Measurements from ENCODE around the gene RFXAP. TPM values are rescaled to one million over a fixed set of nuclear protein-coding genes. Genes with fewer than 3 reads are reported as not detected.

Gene RFXAP
- polyA plus RNA-seq, 1 donor (not counting 4 experiments of a cell fraction or from before 2014, with no cell fraction given) = 2.8 TPM

- no peak overlapping the region for H3K27ac ChIP-seq (ENCODE audit: control insufficient read depth, insufficient read depth, low read length)
- no peaks in the 10 kb centered on the region for H4K20me1 ChIP-seq (ENCODE audit: control insufficient read depth, extremely low read depth, insufficient read depth, low read length)
- H2AFZ ChIP-seq (ENCODE audit: control insufficient read depth, low read length) = peak overlapping the region; percentile 90
- peak overlapping the region; percentile 97 for H3K4me2 ChIP-seq (ENCODE audit: control insufficient read depth, extremely low read depth, insufficient read depth, low read depth, low read length)
- TF ChIP-seq CTCF (optimal IDR thresholded peaks at IDR 0.05 in 1 of 3, IDR thresholded peaks at IDR 0.05 in 1 of 3, conservative IDR thresholded peaks at IDR 0.05 in 1 of 3; ENCODE audit: extremely low read depth in 1 of 3, insufficient read depth in 2 of 3, low read length in 3 of 3) (no peak), EZH2 (IDR thresholded peaks at IDR 0.05; ENCODE audit: low read length) (no peak)
- peak overlapping the region; percentile 71 for H3K9ac ChIP-seq (ENCODE audit: control insufficient read depth, extremely low read depth, insufficient read depth, low read length)
- peaks cover 18% of the 10 kb centered on the region for H3K79me2 ChIP-seq (ENCODE audit: control insufficient read depth, insufficient read depth, low read length)
- no peaks in the 10 kb centered on the region for H3K36me3 ChIP-seq (ENCODE audit: control insufficient read depth in 2 of 2, extremely low read depth in 1 of 2, insufficient read depth in 2 of 2, low read length in 2 of 2)
- dilution Hi-C loops (cut with MboI; ENCODE audit: extremely low pct_ligation_motif_present, low sequenced_read_pairs) = no loop called here
- DNase-seq (ENCODE audit: low read depth, low spot score) (no peak), FAIRE-seq (no peak)
- no peaks in the 10 kb centered on the region for H3K9me1 ChIP-seq (ENCODE audit: control insufficient read depth, extremely low read depth, insufficient read depth, low read length)
- peaks cover 18% of the 10 kb centered on the region for H3K4me1 ChIP-seq (ENCODE audit: control insufficient read depth, extremely low read depth, insufficient read depth, low read length)
- H3K9me3 ChIP-seq (ENCODE audit: control insufficient read depth, low read depth, low read length) = no peaks in the 10 kb centered on the region
- H3K4me3 ChIP-seq (ENCODE audit: control insufficient read depth in 2 of 3, extremely low read depth in 1 of 3, insufficient read depth in 2 of 3, low read depth in 1 of 3, low read length in 3 of 3) = peak overlapping the region; percentile 53 to 95 (median 69)
- H3K27me3 ChIP-seq (ENCODE audit: control insufficient read depth, extremely low read depth, insufficient read depth, low read length) = peaks cover 5% of the 10 kb centered on the region
Measured at GRCh38 chr13:36817996-36818803, 822 bp upstream of the RFXAP start.

GRCh38 chr13:36819739-36820090 lies 693 bp downstream of the RFXAP start:
- peak overlapping the region; percentile 53 to 95 (median 69) for H3K4me3 ChIP-seq (ENCODE audit: control insufficient read depth in 2 of 3, extremely low read depth in 1 of 3, insufficient read depth in 2 of 3, low read depth in 1 of 3, low read length in 3 of 3)
- peak overlapping the region; percentile 90 for H2AFZ ChIP-seq (ENCODE audit: control insufficient read depth, low read length)
- no peak overlapping the region for H3K27ac ChIP-seq (ENCODE audit: control insufficient read depth, insufficient read depth, low read length)
- dilution Hi-C loops (cut with MboI; ENCODE audit: extremely low pct_ligation_motif_present, low sequenced_read_pairs) = no loop called here
- H3K79me2 ChIP-seq (ENCODE audit: control insufficient read depth, insufficient read depth, low read length) = peaks cover 18% of the 10 kb centered on the region
- no peaks in the 10 kb centered on the region for H4K20me1 ChIP-seq (ENCODE audit: control insufficient read depth, extremely low read depth, insufficient read depth, low read length)
- TF ChIP-seq CTCF (optimal IDR thresholded peaks at IDR 0.05 in 1 of 3, IDR thresholded peaks at IDR 0.05 in 1 of 3, conservative IDR thresholded peaks at IDR 0.05 in 1 of 3; ENCODE audit: extremely low read depth in 1 of 3, insufficient read depth in 2 of 3, low read length in 3 of 3) = no peak
- no peak for TF ChIP-seq EZH2 (IDR thresholded peaks at IDR 0.05; ENCODE audit: low read length)
- no peaks in the 10 kb centered on the region for H3K9me3 ChIP-seq (ENCODE audit: control insufficient read depth, low read depth, low read length)
- H3K9ac ChIP-seq (ENCODE audit: control insufficient read depth, extremely low read depth, insufficient read depth, low read length) = peak overlapping the region; percentile 71
- no peaks in the 10 kb centered on the region for H3K36me3 ChIP-seq (ENCODE audit: control insufficient read depth in 2 of 2, extremely low read depth in 1 of 2, insufficient read depth in 2 of 2, low read length in 2 of 2)
- peak overlapping the region; percentile 97 for H3K4me2 ChIP-seq (ENCODE audit: control insufficient read depth, extremely low read depth, insufficient read depth, low read depth, low read length)
- peaks cover 18% of the 10 kb centered on the region for H3K4me1 ChIP-seq (ENCODE audit: control insufficient read depth, extremely low read depth, insufficient read depth, low read length)
- FAIRE-seq (no peak), DNase-seq (ENCODE audit: low read depth, low spot score) (no peak)
- no peaks in the 10 kb centered on the region for H3K27me3 ChIP-seq (ENCODE audit: control insufficient read depth, extremely low read depth, insufficient read depth, low read length)
- no peaks in the 10 kb centered on the region for H3K9me1 ChIP-seq (ENCODE audit: control insufficient read depth, extremely low read depth, insufficient read depth, low read length)

Measured in keratinocyte (primary cell).